GM18868 (cell line): ENCODE results near the gene KCNJ4.

Experiments
- ATAC-seq: cut with Tn5 transposase; IDR thresholded peaks from one replicate; pipeline ENCODE4 v1.9.1; 2021; ENCODE audit warnings: mild to moderate bottlenecking, moderate library complexity; ENCODE audit not compliant: unreplicated experiment

Gene KCNJ4

GRCh38 chr22:38455076-38455529 lies at the start of gene KCNJ4:
KCNJ4 (minus strand) TSS chr22:38455199; CDS start chr22:38428132, 27,067 bp downstream.
- no peak for ATAC-seq

DNA sequence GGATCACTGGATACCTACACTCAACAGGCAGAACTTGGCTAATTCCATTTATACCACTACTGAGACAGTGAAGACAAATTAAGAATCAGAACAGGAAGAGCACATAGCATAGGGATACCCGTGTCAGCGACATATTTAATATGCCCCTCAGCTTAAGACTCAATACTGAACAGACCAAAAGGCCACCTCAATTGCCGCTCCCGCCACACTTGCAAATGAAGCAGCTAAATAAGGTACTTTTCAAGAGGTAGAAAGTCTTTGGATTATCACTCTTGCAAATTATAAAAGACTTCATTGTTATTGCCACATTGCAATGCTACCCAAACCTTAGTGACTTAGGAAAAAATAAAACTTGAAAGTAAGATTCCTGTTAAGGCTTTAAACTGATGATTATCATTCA lies 48.0 kb upstream of the KCNJ4 start:
- no peak for ATAC-seq

DNA sequence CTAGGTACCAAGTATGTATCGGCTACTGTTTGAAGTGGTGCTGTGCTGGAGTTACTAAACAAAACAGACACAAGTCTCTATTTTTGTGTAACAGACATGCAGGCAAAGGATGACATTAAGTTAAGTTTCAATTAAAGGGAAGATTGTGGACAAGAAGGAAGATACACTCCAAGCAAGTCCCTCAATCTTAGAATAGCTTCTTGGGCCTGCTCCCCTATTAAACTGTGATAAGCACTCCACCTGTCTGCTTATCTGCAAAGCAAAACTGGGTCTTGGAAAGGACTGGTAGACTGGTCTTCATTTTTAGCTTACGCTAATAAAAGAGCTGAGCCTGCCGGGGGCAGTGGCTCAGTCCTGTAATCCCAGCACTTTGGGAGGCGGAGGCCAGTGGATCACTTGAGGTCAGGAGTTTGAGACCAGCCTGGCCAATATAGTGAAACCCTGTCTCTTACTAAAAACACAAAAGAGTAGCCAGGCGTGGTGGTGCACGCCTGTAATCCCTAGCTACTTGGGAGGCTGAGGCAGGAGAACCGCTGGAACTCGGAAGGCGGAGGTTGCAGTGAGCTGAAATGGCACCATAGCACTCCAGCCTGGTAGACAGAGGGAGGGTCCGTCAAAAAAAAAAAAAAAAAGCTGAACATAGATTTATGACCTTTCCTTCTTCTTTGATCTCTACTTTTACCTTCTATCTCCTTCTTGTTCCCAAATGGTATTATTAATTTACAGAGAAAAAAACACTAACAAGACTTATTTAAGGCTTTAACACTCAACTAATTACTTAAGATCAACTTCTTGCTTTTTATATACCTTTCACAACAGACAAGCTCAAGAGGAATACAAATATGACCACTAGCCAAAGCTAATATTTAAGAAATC lies 47.0 kb upstream of the KCNJ4 start:
- no peak for ATAC-seq

DNA sequence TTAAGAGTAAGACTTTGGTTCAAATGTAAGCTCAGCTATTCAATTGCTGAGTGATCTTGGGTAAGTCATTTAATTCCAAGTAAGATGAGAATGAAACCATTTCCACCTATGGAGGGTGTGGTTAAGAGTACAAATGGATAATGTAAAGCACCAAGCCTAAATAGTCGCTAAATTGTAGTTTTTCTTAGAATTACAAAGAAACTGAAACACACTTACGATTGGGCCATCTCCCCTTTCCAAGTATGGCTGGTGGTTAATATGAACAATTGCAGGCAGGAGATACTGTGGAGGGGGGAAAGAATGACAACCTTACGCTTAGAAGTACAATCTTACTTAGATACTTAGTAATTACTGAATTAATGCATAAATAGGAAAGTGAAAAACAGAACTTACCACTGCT lies 42.9 kb upstream of the KCNJ4 start:
- ATAC-seq, result no peak

- ATAC-seq, result no peak
Measured at GRCh38 chr22:38494939-38495338, 39.9 kb upstream of the KCNJ4 start.

DNA sequence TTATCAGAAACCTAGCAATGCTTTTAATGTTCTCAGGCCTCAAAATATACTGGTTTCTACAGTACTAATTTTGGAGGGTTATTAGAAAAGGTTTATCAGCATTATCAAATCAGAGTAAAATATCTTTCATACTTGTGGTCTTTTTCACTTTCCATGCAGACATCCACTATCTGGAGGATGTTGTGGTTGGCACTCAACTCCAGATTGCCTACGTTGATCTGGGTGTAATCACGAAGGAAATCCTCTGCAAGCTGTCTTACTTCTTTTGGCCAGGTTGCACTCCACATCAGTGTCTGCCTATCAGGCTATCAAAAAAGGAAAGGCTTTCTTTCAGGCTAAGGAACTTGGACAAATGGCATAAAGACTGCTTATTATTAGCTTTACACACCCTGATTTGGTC lies 39.5 kb upstream of the KCNJ4 start:
- ATAC-seq, result no peak

DNA sequence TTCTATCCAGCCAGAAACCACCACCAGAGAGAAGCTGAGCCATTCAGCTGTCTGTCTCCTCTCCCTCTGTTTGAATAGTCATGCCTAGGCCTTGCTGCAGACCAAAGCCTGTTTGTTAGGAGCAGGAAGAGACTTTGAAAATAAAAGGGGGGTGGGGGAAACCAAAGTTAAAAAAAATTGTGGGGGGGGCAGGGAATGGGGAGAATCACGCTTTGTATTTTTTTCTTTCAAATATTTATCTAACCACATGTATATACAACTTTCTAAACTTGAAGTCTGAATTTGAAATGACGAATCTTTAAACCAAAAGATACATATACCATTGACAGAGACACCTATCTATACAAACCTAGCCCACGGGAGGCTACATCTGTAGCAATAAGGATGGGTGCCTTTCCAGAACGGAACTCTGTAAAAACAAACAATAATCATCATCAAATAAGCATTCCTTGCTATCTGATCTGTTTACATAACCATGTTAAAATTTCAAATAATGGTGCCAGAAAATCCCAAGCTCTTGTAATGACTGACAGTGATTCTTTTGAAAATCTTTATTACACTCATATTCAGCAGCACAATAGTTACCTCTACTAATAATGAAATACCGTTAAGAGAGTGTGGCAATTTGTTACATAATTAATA lies 36.8 kb upstream of the KCNJ4 start:
- no peak for ATAC-seq

DNA sequence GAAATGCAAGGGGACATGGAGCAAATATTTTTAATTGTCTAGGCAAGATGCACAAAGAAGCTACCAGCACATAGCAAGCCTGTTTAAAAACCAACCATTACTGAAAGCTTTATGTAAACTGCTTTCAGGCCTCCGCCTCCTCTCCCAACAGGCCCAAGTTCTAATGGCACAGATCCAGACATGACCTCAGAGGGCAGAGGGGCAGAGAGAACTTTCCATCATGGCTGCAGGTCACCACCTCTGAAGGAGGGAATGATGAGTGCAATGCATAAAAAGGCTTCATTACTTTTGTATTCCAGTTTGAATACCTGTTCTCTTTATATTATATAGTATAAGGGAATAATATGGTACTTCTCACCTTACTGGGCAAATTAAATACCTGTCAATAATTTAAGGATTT lies 35.9 kb upstream of the KCNJ4 start:
- no peak for ATAC-seq

GRCh38 chr22:38490475-38490874 lies 35.5 kb upstream of the KCNJ4 start:
- ATAC-seq, result no peak

- no peak for ATAC-seq
Measured at GRCh38 chr22:38489561-38490145, 34.7 kb upstream of the KCNJ4 start.

GRCh38 chr22:38489142-38489541 lies 34.1 kb upstream of the KCNJ4 start:
- no peak for ATAC-seq

GRCh38 chr22:38487946-38488345 lies 32.9 kb upstream of the KCNJ4 start:
- no peak for ATAC-seq

DNA sequence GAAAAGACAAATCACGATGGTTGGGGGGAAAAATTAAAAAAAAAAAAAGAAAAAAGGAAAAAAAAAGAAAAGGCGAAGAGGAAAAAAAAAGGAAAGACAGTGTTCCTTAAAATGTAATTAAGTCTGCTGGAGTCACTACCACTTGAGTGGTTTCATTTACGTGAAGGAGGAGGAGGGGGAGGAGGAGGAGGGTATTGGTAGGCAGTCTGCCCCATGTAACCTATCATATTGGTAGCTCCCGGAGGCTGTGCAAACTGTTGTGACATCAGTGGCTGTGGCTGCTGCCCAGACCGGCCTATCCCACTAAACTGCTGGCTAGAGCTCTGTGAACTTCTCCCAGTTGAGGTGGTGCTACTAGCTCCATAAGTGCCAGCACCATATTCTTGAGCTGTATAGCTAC lies 30.8 kb upstream of the KCNJ4 start:
- ATAC-seq, result no peak

- ATAC-seq, result no peak
Measured at GRCh38 chr22:38484244-38484643, 29.2 kb upstream of the KCNJ4 start.

- no peak for ATAC-seq
Measured at GRCh38 chr22:38482662-38483308, 27.8 kb upstream of the KCNJ4 start.

DNA sequence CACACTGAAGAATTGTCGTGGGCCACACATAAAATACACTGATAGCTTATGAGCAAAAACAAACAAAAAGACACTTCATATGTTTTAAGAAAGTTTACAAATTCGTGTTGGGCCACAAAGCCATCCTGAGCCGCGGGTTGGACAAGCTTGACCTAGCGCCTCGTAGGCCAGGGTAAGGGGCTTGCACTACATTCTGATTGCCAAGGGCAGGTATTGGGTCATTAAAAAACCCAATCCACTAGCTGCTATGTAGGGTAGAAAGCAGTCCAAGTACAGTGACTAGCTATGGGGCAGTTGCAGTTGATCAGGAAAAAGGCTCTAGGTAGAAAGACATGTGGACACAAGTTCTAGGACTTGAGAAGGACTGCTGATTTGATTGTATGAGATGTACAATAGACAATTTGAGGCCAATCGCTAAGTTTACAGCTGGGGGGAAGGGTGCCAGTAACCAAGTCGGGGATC lies 26.9 kb upstream of the KCNJ4 start:
- no peak for ATAC-seq

- no peak for ATAC-seq
Measured at GRCh38 chr22:38481162-38481870, 26.3 kb upstream of the KCNJ4 start.

DNA sequence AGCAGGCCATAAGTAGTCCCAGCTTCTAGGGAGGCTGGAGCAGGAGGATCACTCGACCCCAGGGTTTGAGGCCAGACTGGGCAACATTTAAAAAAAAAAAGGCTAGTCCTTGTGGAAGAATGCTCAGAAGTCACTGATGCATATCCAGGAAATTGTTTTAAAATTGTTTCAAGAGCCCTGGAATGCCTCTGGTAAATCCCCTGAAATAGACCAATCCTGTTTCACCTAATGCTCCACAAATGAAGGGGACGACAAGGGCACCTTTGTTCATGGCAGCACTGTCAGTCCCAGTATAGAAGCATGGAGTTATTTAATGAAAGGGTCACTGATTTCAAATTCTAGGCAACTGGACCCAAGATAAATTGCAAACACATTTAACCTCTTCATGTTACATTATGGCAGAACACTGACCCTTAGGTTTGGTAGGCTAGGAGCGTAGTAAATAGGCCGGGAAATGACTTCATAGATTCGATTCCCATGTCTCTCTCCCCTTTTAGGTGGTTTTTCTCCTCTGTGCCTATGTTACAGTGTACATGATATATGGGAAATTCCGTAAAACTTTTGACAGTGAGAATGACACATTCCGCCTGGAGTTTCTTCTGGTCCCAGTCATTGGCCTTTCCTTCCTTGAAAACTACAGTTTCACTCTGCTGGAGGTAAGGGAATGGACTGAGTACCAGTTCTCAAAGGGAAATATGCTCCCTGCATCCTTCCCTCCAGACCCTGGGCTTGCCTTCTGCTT lies 24.3 kb upstream of the KCNJ4 start:
- no peak for ATAC-seq

GRCh38 chr22:38477585-38477984 lies 22.6 kb upstream of the KCNJ4 start:
- ATAC-seq, result no peak

DNA sequence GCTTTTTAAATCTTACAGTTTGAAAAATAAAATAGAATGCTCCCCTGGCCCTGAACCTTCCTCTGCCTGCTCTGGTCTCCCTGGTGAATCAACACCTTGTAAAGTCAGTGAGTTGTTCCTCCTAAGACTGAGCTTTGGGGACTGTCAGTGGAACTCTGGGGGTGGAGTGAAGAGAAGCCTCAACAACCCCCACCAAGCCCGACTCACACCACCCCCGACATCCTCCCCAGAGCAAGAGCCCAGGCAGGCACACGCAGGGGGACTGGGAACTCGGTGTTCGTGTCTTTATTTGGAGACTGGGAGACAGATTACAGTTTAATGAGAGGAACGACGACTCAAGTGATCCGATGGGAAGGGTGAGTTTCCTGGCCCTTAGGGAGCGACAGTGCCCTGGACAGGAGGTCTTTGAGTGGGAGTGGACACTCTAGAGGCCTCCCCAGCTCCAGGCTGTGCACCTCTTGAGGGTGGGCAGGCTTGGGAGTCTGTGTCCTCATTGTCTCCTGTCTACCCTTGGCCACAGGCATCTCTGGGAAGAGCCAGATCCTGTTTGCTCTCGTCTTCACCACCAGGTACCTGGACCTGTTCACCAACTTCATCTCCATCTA lies 19.1 kb upstream of the KCNJ4 start:
- no peak for ATAC-seq
